Activated CD8-positive, alpha-beta memory T cell treated with anti-CD3 and anti-CD28 coated beads for 24 hours (primary cell): Measurements from ENCODE around the gene YY2.
"Not testable (repeated sequence)": the region's sequence is repeated elsewhere in the genome, so short reads cannot be mapped to it uniquely, and the experiment has no call there.

Experiments
- DNase-seq: peaks from one replicate; pipeline ENCODE4 v3.0.0-alpha.2; 2020

The YY2 gene

GRCh38 chrX:21855937-21856415 lies at the start of gene YY2:
Gene YY2 (plus strand): TSS chrX:21855987. CDS start chrX:21856485, 498 bp downstream.
- no peak for DNase-seq

DNA sequence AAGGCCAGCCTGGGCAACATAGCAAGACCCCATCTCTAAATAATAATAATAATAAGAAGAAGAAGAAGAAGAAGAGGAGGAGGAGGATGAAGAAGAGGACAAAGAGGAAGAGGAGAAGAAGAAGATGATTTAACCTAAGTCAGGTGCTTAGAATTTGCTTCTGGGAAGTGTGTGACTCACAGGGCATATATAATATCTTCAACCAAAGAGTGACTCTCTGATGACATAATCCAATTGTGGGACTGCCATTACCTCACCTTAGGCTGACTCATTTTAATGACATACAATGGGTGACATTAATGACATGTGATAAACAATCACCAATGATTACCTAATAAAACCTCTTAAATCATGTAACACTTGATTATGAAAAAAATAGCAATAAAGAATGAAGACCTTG lies 49.1 kb upstream of the YY2 start:
- no peak for DNase-seq

GRCh38 chrX:21811832-21812231 lies 44.0 kb upstream of the YY2 start:
- DNase-seq = no peak

DNA sequence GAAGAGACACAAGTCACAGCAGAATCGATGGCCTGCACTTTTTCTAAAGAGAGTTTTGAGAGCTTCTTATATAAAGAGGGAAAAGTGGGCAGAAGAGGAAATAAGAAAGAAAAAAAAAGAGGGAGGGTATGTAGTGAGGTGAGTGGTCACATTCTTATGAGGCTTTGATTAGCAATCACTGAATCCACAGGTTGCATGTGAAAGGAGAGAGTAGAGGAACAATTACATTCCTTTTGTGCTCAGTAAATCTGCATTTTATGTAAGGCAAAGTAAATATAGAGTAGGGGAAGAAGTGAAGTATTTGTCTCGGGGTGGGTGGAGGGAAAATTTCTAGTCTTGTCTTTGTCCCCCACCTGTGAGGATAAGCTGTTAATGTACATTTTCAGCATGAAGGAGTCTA lies 43.2 kb upstream of the YY2 start:
- DNase-seq = no peak

- no peak for DNase-seq
These were observed 42.0 kb upstream of the YY2 start for GRCh38 chrX:21813612-21814368.

DNA sequence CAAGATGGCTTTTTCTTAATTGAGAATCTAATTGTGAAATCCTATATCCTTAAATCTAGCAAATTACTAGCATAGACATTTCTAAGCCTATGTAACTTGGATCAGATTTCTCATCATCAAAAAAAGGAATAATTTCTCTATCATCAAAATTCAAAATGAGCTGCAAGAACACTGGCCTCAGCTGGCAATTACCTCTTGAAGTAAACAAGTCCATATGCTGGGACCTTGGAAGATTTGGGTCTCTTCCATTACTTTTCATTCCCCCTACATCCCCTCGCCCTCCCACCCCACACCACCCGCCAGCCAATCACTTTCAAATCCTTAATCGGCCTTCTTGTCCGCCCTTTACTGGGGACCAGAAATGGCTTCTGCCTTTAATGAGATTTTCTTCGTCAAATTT lies 39.7 kb upstream of the YY2 start:
- DNase-seq = no peak

DNA sequence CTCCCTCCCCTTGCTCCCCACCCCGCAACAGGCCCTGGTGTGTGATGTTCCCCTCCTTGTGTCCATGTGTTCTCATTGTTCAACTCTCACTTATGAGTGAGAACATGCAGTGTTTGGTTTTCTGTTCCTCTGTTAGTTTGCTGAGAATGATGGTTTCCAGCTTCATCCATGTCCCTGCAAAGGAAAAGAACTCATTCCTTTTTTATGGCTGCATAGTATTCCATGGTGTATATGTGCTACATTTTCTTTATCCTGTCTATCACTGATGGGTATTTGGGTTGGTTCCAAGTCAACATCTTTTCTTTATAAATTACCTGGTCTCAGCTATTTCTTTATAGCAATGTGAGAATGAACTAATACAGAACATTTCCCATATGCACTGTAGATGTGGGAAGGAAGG lies 35.6 kb upstream of the YY2 start:
- DNase-seq = not testable (repeated sequence)

DNA sequence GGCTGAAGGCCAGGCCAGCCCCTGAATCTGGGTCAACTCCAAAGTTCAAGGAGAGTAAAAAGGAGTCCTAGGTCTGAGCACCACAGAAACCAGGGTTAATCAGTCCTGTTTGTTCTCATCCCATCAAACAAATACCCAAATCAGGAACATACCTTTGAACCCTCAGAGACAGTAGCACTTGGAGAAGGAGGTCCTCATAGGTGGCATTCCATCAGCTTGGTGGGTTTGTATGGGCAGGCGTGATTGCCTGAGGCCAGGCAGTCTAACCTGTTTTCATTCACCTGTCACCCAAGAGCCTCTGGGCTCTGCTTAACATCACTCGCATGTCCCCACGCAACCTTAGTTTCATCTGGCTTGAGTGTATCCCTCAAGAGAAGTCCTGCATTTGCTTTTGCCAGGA lies 33.9 kb upstream of the YY2 start:
- DNase-seq = no peak

GRCh38 chrX:21831496-21831895 lies 24.3 kb upstream of the YY2 start:
- no peak for DNase-seq

GRCh38 chrX:21837056-21837455 lies 18.7 kb upstream of the YY2 start:
- DNase-seq = no peak

- DNase-seq = no peak
These were observed 16.9 kb upstream of the YY2 start for GRCh38 chrX:21838937-21839333.

DNA sequence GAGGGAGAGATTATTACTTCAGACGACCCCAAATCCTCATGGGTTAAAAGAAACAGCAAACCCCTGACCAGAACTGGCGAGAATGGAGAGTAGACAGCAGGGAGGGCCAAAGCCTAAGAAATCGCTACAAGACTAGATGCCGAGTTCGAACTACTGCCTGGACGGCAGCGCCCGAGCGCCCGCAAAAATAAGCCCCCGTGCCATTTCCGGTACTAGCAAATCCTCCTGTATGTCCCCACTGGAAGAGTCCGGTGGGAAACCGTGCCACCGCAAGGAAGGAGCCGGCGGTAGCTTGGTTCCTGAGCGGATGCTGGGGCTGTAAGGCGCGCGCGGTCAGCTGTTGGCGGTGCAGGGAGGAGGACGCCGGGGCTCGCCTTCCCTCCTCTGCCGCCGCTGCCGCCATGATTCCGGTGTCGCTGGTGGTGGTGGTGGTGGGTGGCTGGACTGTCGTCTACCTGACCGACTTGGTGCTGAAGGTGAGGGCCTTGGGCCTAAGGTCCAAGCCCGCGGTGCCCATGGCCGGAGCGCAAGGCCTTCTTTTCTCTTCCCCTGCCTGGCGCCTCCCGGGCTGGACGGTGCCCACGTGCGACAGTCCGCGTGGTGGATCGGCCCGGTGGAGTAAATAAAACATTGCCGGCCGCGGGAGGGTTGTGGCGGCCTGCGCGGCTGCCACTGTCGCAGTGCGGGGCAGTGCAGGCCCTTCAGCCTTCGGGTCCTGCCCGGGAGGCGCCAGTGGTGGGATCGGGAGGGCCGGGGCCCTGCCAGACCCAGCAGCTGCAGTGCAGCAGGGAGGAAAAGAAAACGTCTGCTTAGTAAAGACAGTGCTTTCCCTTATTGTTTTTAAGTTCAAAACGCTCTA lies 16.2 kb upstream of the YY2 start, which contains the start of gene MBTPS2:
MBTPS2 (plus strand) TSS at position 284 of the 859 bp plus-strand sequence; CDS start at position 402, 118 bp downstream.
- DNase-seq = peak; percentile 91

GRCh38 chrX:21840193-21840545 lies 15.6 kb upstream of the YY2 start:
- DNase-seq = no peak

GRCh38 chrX:21843179-21843578 lies 12.6 kb upstream of the YY2 start:
- no peak for DNase-seq

DNA sequence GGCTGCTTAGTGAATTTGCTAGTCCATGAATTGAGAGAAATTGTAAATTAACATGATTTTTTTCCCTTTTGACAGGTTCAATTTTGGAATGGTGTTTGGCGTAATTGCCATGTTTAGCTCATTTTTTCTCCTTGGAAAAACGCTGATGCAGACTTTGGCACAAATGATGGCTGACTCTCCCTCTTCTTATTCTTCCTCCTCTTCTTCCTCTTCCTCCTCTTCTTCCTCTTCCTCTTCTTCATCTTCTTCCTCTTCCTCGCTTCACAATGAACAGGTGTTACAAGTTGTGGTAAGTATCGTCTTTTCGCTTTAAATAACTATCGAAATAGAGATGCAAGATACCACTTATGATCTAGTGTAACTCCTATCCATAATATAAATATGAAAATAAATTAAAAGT lies 10.7 kb upstream of the YY2 start:
- DNase-seq = no peak

- no peak for DNase-seq
These were observed 8.4 kb upstream of the YY2 start for GRCh38 chrX:21847342-21847741.

GRCh38 chrX:21853578-21853977 lies 2.2 kb upstream of the YY2 start:
- no peak for DNase-seq

DNA sequence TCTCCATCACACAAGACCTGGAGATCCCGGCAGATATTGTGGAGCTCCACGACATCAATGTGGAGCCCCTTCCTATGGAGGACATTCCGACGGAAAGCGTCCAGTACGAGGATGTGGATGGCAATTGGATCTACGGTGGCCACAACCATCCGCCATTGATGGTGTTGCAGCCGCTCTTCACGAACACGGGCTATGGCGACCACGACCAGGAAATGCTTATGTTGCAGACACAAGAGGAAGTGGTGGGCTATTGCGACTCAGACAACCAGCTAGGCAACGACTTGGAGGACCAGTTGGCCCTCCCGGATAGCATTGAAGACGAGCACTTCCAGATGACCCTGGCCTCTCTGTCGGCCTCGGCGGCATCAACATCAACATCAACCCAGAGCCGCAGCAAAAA lies 717 bp downstream of the YY2 start:
- DNase-seq = no peak

GRCh38 chrX:21863241-21863640 lies 7.5 kb downstream of the YY2 start:
- no peak for DNase-seq

GRCh38 chrX:21865436-21865835 lies 9.6 kb downstream of the YY2 start:
- no peak for DNase-seq

DNA sequence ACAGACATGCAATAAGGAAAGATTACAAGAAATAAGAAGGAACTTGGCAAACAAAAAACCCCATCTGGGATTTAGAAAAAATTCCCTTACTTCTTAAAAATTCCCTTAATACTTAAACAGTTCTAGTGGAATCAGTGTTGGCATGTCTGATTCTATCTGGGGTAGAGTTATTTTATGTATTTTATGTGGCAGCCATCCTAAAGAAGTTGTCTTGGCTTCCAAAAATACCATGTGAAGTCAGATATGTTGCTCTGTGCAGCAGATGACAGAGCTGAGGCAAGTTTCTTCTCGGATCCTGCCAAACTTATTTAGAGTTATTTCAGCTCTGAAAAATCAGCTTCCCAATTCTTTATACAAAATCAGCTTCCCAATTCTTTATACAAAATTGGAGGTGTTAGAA lies 14.7 kb downstream of the YY2 start:
- DNase-seq = no peak

DNA sequence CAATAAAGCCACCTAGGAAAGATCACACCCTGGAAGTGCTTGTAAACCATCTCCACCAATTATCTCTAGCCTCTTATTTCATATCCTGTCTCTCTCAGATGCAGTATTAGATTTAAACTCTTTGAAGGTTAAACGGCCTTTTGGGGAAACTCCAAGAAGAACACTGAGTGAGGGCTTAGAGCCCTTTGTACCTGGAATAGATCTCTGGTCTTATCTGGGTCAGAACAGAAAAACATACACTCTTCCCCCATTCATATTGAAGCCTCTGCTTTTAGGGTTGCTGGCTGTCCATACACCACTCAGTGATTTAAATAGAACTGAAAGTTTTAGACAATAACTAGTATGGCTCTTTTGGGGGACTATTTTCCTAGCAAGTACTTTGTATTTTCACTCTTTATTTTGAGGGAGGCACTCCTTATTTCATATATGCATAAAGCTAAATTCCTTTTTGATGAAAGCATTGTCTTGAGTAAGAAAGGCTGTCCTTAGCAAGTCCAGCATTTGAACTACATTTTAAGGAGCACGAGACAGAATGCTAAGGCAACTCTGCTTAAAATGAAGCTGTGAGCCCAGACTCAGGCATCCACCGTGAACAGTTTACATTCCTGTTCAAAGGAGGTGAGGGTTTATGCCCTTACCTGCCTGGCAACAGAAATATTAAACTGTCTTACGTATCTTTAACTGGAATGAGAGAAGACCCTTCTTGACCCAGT lies 17.4 kb downstream of the YY2 start:
- no peak for DNase-seq

DNA sequence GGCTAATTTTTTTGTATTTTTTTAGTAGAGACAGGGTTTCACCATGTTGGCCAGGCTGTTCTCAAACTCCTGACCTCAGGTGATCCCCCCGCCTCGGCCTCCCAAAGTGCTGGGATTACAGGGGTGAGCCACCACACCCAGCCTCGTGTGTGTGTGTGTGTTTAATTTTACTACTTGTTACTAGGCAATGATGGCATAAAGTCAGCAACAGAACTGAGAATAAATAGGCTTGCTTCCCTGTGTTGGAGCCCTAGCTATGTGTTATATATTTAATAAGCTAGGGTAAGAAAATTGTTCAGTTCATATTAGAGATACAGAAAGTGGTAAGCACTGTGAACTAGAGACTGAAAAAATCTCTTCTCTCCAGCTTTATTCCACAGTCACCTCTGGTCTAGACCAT lies 18.4 kb downstream of the YY2 start:
- DNase-seq = not testable (repeated sequence)
